Activated CD4-positive, alpha-beta T cell treated with anti-CD3 and anti-CD28 coated beads, Interleukin-2, amount 10 ng/mL, durations not matched to agents 7 days and 5 days (primary cell): ENCODE measurements around the gene UCP2. TPM values are rescaled to one million over a fixed set of nuclear protein-coding genes. Genes with fewer than 3 reads are reported as not detected.
A peak's percentile ranks its signal among the peaks of the same experiment; 100 is the strongest.

Experiments
- CTCF ChIA-PET: fragments of 350-600 bp; sonication (Branson Sonifier 250); formaldehyde crosslinking; loops from one replicate; lab custom pipeline; 2021; ENCODE audit warnings: antibody characterized with exemption; lab: Charles Lee
- POLR2A ChIA-PET: fragments of 350-600 bp; sonication (Branson Sonifier 250); formaldehyde crosslinking; loops from one replicate; lab custom pipeline; 2021; ENCODE audit warnings: antibody characterized with exemption; lab: Charles Lee
- DNase-seq: peaks from one replicate; pipeline ENCODE4 v3.0.0-alpha.2; 2020
- H3K27ac Mint-ChIP-seq: one replicate; pipeline ENCODE4 v1.8.0; 2021; ENCODE audit warnings: mild to moderate bottlenecking, moderate library complexity, mixed read lengths
- H3K27me3 Mint-ChIP-seq: one replicate; pipeline ENCODE4 v1.8.0; 2021; ENCODE audit warnings: mixed read lengths
- H3K36me3 Mint-ChIP-seq: one replicate; pipeline ENCODE4 v1.8.0; 2021; ENCODE audit warnings: low read depth, mixed read lengths
- H3K4me1 Mint-ChIP-seq: one replicate; pipeline ENCODE4 v1.8.0; 2021; ENCODE audit warnings: mixed read lengths
- H3K4me3 Mint-ChIP-seq: one replicate; pipeline ENCODE4 v1.8.0; 2021; ENCODE audit warnings: mild to moderate bottlenecking, moderate library complexity, mixed read lengths
- H3K9me3 Mint-ChIP-seq: one replicate; pipeline ENCODE4 v1.8.0; 2021; ENCODE audit warnings: mixed read lengths
- total RNA-seq, 2 experiments: library from RNA; stranded (reverse); gene quantifications; one replicate each; pipeline ENCODE4 v1.2.3, GENCODE V29; 2021

Gene UCP2
- total RNA-seq, 2 experiments from 2014 or later = 326 to 344 TPM

DNA sequence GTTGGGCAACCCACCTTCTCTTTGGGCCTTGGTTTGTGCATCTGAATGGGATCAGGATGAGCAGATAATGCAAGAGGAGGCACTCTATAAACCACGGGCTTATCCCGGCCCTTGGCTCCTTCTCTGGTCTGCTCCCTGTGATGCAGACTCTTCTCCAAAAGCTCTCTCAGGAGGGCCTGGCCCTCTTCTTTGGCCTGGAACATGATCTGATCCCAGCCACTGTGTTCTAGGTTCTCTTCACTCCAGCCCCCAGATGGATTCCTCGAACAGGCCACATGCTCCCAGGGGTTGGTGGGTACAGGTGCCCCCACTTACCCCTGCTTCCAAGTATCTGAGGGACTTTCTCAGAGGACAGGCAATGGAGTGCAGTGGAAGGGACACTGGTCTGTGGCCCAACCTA, 35.0 kb upstream of the UCP2 start:
- DNase-seq = no peak
- H3K27ac Mint-ChIP-seq = no peak overlapping the region
- H3K27me3 Mint-ChIP-seq = no peaks in the 10 kb centered on the region
- no peak overlapping the region for H3K4me3 Mint-ChIP-seq
- no peaks in the 10 kb centered on the region for H3K9me3 Mint-ChIP-seq
- H3K36me3 Mint-ChIP-seq = peaks cover 32% of the 10 kb centered on the region
- H3K4me1 Mint-ChIP-seq = peaks cover 33% of the 10 kb centered on the region
- POLR2A ChIA-PET = no interaction called here
- CTCF ChIA-PET = interaction anchor here (1.0 to 2.1 kb wide), 5 partner anchors 10 to 35 kb away, joined by 3 to 5 read pairs (median 4); partner anchors contain the start of gene UCP2

DNA sequence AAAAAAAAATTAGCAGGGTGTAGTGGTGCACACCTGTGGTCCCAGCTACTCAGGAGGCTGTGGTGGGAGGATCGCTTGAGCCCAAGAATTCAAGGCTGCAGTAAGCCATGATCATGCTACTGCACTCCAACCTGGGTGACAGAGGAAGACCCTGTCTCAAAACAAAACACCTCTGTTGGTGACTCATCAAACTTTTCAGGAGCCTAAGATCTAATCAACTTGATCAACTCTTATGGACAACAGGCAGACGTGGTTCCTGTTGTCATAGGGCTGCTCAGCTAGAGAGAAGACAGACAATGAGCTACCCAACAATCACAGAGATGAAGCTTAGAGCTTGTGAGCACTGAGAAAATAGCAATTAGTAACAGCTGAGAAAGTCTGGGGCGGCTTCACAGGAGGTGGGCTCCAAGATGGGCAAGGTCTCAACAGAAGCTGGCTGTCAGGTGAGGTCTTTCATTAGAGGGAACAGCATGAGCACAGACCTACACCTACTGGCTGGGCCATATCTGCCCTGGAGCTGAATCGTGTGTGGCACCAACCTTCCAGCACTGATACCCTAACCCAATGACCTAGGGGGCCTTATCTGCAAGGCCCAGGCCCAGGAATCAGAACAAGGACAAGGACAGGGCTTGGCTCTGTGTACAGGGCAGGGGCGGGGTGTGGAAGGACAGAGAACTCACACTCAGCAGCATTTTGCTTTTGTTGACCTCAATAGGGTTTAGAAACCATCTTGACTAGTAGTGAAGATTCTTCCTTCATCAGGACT, 33.5 kb upstream of the UCP2 start:
- Mint-ChIP-seq H3K4me3 (no peak overlapping the region), H3K36me3 (peaks cover 41% of the 10 kb centered on the region), H3K27me3 (no peaks in the 10 kb centered on the region), H3K27ac (no peak overlapping the region), H3K9me3 (no peaks in the 10 kb centered on the region), H3K4me1 (peaks cover 48% of the 10 kb centered on the region)
- no peak for DNase-seq
- CTCF ChIA-PET = interaction anchor here (1.1 to 1.6 kb wide), 4 partner anchors 10 to 44 kb away, joined by 3 to 4 read pairs (median 3); partner anchors contain the start of gene UCP2
- POLR2A ChIA-PET = no interaction called here

DNA sequence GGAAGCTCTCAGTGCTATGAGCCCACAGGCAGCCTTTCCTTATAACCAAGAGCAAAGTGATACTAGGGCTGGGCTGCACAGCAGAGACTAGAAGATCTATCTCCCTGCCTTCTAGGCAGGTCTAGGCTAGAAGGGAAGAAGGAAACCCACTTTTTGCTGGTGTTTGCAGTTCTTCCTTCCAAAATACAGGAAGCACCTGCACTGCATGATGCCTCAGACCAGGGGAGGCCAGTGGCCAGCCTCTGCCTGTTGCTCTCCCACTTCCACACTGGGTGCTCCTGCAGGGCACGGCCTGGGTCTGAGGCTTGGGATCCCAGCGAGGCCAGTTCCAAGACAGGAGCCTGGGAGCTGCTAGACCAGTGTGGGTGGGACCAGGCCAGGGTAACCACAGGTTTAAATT, 32.2 kb upstream of the UCP2 start:
- Mint-ChIP-seq H3K27ac (no peak overlapping the region), H3K4me3 (no peak overlapping the region), H3K9me3 (no peaks in the 10 kb centered on the region), H3K27me3 (no peaks in the 10 kb centered on the region), H3K36me3 (peaks cover 44% of the 10 kb centered on the region), H3K4me1 (peaks cover 60% of the 10 kb centered on the region)
- ChIA-PET POLR2A (no interaction called here), CTCF (interaction anchor here (1.0 to 2.2 kb wide), 6 partner anchors 9 to 32 kb away, joined by 3 to 6 read pairs (median 4); partner anchors contain the start of gene UCP2)
- no peak for DNase-seq

DNA sequence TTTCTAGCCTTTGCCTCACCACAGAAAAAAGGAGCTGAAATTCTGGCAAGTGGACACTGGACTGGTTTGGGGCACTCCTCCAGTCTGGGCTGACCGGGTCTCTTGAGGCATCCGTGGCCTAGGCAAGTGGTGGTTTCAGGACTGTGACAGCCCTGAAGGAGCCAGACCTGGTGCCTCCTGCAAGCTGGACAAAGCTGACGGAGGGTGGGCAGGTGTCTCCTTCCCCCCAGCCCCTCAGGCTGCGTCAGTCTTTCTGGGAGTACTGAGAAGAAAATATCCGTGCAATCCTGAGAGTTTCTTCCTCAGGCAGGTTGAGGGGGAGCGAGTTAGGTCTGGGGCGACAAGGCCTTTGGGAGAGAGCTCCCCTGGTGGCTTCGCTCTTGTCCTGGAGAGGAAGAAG, 30.5 kb upstream of the UCP2 start:
- CTCF ChIA-PET = interaction anchor here (0.6 to 2.2 kb wide), 6 partner anchors 16 to 145 kb away, joined by 3 to 6 read pairs (median 4); no protein-coding TSS in a partner anchor
- DNase-seq = no peak
- POLR2A ChIA-PET = no interaction called here
- no peak overlapping the region for H3K4me3 Mint-ChIP-seq
- H3K27ac Mint-ChIP-seq = no peak overlapping the region
- H3K9me3 Mint-ChIP-seq = no peaks in the 10 kb centered on the region
- peaks cover 69% of the 10 kb centered on the region for H3K4me1 Mint-ChIP-seq
- H3K27me3 Mint-ChIP-seq = no peaks in the 10 kb centered on the region
- H3K36me3 Mint-ChIP-seq = peaks cover 39% of the 10 kb centered on the region

DNA sequence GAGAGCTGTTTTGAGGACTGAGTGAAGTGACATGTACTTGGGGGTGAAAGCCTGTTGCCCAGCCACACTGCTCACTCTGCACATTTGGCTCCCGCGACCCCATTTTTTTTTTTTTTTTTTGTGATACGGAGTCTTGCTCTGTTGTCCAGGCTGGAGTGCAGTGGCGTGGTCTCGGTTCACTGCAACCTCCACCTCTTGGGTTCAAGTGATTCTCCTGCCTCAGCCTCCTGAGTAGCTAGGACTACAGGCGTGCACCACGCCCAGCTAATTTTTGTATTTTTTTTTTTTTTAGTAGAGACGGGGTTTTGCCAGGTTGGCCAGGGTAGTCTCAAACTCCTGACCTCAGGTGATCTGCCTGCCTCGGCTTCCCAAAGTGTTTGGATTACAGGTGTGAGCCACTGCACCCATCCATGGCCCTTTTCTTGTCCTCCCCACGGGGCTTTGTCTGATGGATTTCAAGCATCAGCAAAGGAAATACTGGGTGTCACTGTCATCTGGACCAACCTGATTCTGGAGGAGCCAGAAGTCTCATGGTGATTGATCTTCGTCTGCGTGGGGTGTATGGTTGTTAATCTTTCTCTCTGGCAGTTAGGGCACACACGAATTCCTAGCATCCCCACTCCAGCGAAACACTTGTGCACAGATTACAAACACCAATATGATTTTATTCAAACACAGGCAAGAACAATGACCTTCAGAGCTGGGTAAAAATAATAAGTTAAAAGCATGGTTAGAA, 29.6 kb upstream of the UCP2 start:
- H3K9me3 Mint-ChIP-seq = no peaks in the 10 kb centered on the region
- POLR2A ChIA-PET = interaction anchor here (0.5 kb wide), 1 partner anchor 32 kb away, joined by 3 read pairs; no protein-coding TSS in a partner anchor

DNA sequence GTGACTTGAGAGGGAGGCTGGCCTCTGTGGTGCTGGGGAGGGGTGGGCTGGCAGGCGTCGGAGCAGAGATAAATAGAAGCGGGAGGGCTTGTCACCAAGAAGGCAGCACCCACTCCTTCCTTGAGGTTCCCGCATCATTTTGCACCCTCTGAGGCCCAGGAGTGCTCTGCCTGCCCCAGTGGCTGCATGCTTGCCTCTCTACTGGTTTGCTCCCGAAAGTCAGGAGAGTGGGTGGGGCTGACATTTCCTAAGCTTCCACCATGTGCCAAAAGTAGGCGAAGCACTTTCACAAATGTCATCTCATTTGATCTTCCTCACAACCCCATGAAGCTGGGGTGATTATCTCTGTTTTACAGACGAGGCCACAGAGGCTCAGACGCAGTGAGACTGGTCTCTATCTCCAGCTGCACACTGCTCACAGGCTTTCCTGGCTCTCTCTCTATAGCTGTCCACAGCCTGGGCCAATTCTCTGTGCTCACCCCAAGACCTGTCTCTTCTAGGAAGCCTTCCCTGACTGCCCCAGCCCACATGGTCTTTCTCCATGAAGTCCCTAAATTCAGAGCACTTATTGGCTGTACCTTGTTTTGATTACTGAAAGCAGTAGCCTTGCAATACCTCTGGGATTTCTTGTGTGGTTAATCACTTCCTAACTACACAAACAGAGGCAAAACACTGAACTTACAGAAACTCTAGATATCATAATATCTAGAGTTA, 28.9 kb upstream of the UCP2 start:
- CTCF ChIA-PET = interaction anchor here (0.6 to 1.8 kb wide), 5 partner anchors 12 to 197 kb away, joined by 3 to 4 read pairs (median 3); partner anchors contain the start of gene UCP2
- Mint-ChIP-seq H3K27ac (peak overlapping the region; percentile 84), H3K4me1 (peaks cover 70% of the 10 kb centered on the region), H3K27me3 (no peaks in the 10 kb centered on the region), H3K36me3 (peaks cover 28% of the 10 kb centered on the region), H3K9me3 (no peaks in the 10 kb centered on the region), H3K4me3 (no peak overlapping the region)
- DNase-seq = peak; percentile 28
- POLR2A ChIA-PET = interaction anchor here (0.5 kb wide), 1 partner anchor 31 kb away, joined by 3 read pairs; no protein-coding TSS in a partner anchor

More for the DNA sequence above, 29.6 kb upstream of the UCP2 start:
- Mint-ChIP-seq H3K27ac (peak overlapping the region; percentile 84), H3K4me1 (peaks cover 69% of the 10 kb centered on the region), H3K36me3 (peaks cover 33% of the 10 kb centered on the region), H3K27me3 (no peaks in the 10 kb centered on the region), H3K4me3 (no peak overlapping the region)
- CTCF ChIA-PET = interaction anchor here (0.6 to 1.8 kb wide), 6 partner anchors 12 to 198 kb away, joined by 3 to 5 read pairs (median 3); partner anchors contain the start of gene UCP2
- no peak for DNase-seq

DNA sequence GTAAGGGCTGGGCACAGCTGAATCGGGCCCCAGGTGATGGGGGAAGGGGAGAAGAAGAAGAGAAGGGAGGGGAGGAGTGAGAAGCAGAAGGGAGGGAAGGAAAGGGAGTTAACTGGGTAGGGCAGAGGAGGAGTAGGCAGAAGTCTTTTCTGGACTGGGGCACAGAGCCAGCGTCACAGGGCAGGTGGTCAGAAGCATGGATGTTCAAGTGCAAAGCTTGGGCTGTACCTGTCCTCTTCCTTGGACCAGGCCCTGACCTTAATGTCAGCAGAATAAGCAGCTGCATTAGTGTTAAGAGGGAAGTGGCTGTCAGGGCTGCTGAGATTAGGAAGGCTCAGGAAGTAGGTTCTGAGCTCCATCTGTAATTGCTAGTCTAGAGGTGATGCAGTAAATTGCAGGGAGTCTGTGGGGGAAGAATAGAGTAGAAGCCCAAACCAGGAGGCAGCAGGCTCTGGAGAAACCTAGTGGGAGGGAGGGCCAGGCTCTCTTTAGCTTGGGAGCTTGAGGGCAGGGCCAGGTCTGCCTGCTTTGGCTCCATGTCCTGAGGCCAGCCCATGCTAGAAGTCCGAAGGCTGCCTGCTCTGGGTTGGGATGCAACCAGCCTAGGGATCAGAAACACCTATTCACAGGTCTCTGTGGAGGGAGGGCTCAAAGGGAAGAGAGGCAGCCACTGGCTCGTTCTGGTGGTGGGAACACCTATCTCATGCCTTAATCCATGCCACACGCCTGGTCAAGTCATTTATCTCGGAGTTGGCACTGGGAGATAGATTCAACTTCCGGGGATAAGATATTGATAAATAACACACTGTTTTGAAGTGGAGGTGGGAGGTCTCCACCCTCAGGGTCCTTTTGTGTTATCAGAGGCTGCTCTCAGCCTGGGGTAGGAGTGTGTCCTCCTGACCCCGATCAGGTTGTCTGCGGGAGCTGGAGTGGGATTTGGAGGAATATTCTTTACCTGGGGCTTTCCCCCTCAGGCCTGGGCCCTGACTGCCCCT, 28.0 kb upstream of the UCP2 start:
- Mint-ChIP-seq H3K27ac (peak overlapping the region; percentile 84), H3K4me1 (peaks cover 72% of the 10 kb centered on the region), H3K4me3 (no peak overlapping the region), H3K27me3 (no peaks in the 10 kb centered on the region), H3K36me3 (peaks cover 21% of the 10 kb centered on the region), H3K9me3 (no peaks in the 10 kb centered on the region)
- DNase-seq = no peak
- POLR2A ChIA-PET = no interaction called here
- CTCF ChIA-PET = interaction anchor here (1.8 kb wide), 1 partner anchor 11 kb away, joined by 4 read pairs; no protein-coding TSS in a partner anchor

DNA sequence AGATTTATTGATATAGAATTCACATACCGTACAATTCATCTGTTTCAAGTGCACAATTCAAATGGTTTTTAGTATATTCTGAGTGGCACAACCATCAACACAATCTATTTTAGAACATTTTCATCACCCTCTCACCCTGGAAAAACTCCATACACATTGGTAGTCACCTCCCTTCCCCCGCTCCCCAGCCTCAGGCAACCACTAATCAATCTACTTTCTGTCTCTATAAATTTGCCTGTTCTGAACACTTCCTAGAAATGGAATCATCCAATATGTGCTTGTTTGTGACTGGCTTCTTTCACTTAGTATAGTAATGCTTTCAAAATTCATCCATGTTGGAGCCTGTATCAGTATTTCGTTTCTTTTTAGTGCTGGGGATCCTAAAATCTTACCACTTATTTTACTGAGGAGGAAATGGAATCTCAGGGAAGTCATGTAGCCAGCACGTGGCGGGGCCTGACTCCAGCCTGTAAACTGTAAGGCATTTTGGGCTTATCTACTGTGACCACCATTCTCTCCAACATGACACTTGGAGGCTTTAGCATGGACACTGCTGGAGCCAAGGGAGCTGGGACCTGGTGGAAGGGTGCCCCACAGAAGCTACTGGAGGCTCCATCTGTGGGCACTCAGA, 27.1 kb upstream of the UCP2 start:
- peak overlapping the region; percentile 33 for H3K27ac Mint-ChIP-seq
- no peak for DNase-seq
- peaks cover 25% of the 10 kb centered on the region for H3K36me3 Mint-ChIP-seq
- no peaks in the 10 kb centered on the region for H3K9me3 Mint-ChIP-seq
- H3K4me1 Mint-ChIP-seq = peaks cover 72% of the 10 kb centered on the region
- H3K27me3 Mint-ChIP-seq = no peaks in the 10 kb centered on the region
- no peak overlapping the region for H3K4me3 Mint-ChIP-seq
- CTCF ChIA-PET = interaction anchor here (1.0 kb wide), 1 partner anchor 9 kb away, joined by 4 read pairs; no protein-coding TSS in a partner anchor
- POLR2A ChIA-PET = no interaction called here

DNA sequence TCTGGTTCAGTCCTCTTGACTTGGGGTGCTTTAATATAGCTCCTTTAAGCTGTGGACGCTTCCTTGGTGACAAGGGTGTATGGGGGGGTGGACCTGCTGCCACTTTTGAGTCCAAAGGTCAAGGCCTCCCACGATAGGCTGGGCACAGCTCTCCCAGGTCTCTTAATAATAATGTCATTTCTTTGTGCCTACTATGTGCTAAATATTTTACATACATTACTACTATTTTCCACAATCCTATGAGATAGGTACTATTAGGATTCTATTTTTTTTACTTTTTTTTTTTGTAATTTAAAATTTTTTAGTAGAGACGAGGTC, 26.5 kb upstream of the UCP2 start:
- Mint-ChIP-seq H3K4me3 (no peak overlapping the region), H3K4me1 (peaks cover 73% of the 10 kb centered on the region), H3K9me3 (no peaks in the 10 kb centered on the region), H3K27ac (no peak overlapping the region), H3K36me3 (peaks cover 23% of the 10 kb centered on the region), H3K27me3 (no peaks in the 10 kb centered on the region)
- ChIA-PET CTCF (interaction anchor here (1.0 kb wide), 1 partner anchor 10 kb away, joined by 4 read pairs; no protein-coding TSS in a partner anchor), POLR2A (interaction anchor here (1.5 kb wide), 1 partner anchor 29 kb away, joined by 3 read pairs; no protein-coding TSS in a partner anchor)
- DNase-seq = no peak

DNA sequence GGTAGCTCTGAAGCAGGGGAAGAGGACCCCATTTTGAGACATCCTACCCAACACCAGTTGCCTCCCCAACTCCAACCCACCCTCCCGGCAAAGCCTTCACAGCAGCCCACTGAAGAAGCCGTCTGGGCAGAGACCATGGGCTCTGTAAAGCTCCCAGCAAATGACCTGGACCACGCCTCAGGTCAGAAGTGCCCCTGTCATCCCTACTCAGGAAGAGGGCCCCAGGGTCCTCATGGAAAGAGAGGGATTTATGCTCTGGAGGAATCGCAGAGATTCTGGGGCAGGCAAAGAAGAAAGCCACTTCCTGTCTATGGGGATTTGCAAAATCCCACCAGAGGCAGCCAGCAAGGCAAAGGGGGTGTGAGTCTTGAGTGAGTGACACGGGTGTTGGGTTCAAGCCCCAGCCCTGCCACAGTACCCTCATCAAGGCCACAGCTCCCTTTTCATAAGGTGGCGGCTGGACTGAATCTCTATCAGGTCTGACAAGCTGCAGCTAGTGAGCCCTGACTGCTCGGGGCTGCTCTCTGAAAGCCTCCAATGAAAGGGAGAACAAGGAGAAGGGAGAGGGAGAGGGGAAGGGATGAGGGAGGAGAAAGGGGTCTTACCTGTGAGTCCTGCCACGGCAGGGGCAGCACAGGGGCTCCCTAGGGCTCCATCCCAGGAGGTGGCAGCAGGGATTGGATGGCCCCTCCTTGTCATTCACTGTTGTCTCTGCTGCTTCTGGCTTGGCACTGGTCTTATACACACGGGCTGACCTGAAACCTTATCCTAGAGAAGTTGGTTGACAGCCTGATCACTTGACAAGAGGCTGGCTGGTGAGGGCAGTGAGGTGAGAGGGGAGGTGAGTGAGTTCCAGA, 26.0 kb upstream of the UCP2 start, which contains the start of gene UCP3:
TSS of gene UCP3 (minus strand) at position 713 of the 857 bp plus-strand sequence. CDS start 2,043 bp downstream, outside the sequence.
- H3K4me3 Mint-ChIP-seq = no peak within 1 kb of the TSS
- POLR2A ChIA-PET = interaction anchor here (0.7 to 1.5 kb wide), 2 partner anchors 13 to 29 kb away, joined by 3 read pairs; no protein-coding TSS in a partner anchor
- CTCF ChIA-PET = interaction anchor here (0.9 to 1.6 kb wide), 3 partner anchors 10 to 11 kb away, joined by 3 to 5 read pairs (median 4); no protein-coding TSS in a partner anchor

More for the DNA sequence above, 26.0 kb upstream of the UCP2 start, which contains the start of gene UCP3:
- no peaks in the 10 kb centered on the region for H3K9me3 Mint-ChIP-seq
- peaks cover 26% of the 10 kb centered on the region for H3K36me3 Mint-ChIP-seq
- no peak for DNase-seq
- no peaks in the 10 kb centered on the region for H3K27me3 Mint-ChIP-seq
- peak within 1 kb of the TSS; percentile 67 for H3K27ac Mint-ChIP-seq
- peaks cover 75% of the 10 kb centered on the region for H3K4me1 Mint-ChIP-seq
